ENCODE measurements around the gene PLA2G15.

Gene PLA2G15

GRCh38 chr16:68250951-68251350, 5.8 kb downstream of the PLA2G15 start:
- in situ Hi-C loops (cut with MboI; ENCODE audit: low sequenced_read_pairs): no loop called here

- in situ Hi-C loops (cut with MboI; ENCODE audit: low sequenced_read_pairs): no loop called here
Measured at GRCh38 chr16:68251832-68252231, 6.7 kb downstream of the PLA2G15 start.

GRCh38 chr16:68252383-68252782, 7.2 kb downstream of the PLA2G15 start:
- in situ Hi-C loops (cut with MboI; ENCODE audit: low sequenced_read_pairs): no loop called here

- in situ Hi-C loops (cut with MboI; ENCODE audit: low sequenced_read_pairs): no loop called here
Measured at GRCh38 chr16:68253721-68254120, 8.5 kb downstream of the PLA2G15 start.

GRCh38 chr16:68255712-68256111, 10.5 kb downstream of the PLA2G15 start:
- in situ Hi-C loops (cut with MboI; ENCODE audit: low sequenced_read_pairs): no loop called here

GRCh38 chr16:68257251-68257905, 12.2 kb downstream of the PLA2G15 start:
- in situ Hi-C loops (cut with MboI; ENCODE audit: low sequenced_read_pairs): no loop called here

GRCh38 chr16:68257906-68258800, 13.0 kb downstream of the PLA2G15 start:
- in situ Hi-C loops (cut with MboI; ENCODE audit: low sequenced_read_pairs): no loop called here

- in situ Hi-C loops (cut with MboI; ENCODE audit: low sequenced_read_pairs): no loop called here
Measured at GRCh38 chr16:68259007-68259825, 14.0 kb downstream of the PLA2G15 start.

GRCh38 chr16:68263559-68264127, 18.5 kb downstream of the PLA2G15 start:
- in situ Hi-C loops (cut with MboI; ENCODE audit: low sequenced_read_pairs): no loop called here

GRCh38 chr16:68264128-68265077, 19.2 kb downstream of the PLA2G15 start, which contains the start of gene SLC7A6:
Gene SLC7A6 (plus strand): TSS chr16:68264526. CDS start chr16:68274727, 10,201 bp downstream.
- in situ Hi-C loops (cut with MboI; ENCODE audit: low sequenced_read_pairs): no loop called here

- in situ Hi-C loops (cut with MboI; ENCODE audit: low sequenced_read_pairs): no loop called here
Measured at GRCh38 chr16:68265078-68265920, 20.1 kb downstream of the PLA2G15 start.

- in situ Hi-C loops (cut with MboI; ENCODE audit: low sequenced_read_pairs): no loop called here
Measured at GRCh38 chr16:68267612-68268405, 22.6 kb downstream of the PLA2G15 start.

GRCh38 chr16:68269793-68270192, 24.6 kb downstream of the PLA2G15 start:
- in situ Hi-C loops (cut with MboI; ENCODE audit: low sequenced_read_pairs): loop anchor here (5.0 kb wide), 1 partner anchor 38 kb away; no protein-coding TSS in a partner anchor

- in situ Hi-C loops (cut with MboI; ENCODE audit: low sequenced_read_pairs): loop anchor here (5.0 kb wide), 1 partner anchor 37 kb away; no protein-coding TSS in a partner anchor
Measured at GRCh38 chr16:68270353-68270752, 25.2 kb downstream of the PLA2G15 start.

- in situ Hi-C loops (cut with MboI; ENCODE audit: low sequenced_read_pairs): loop anchor here (5.0 kb wide), 1 partner anchor 35 kb away; no protein-coding TSS in a partner anchor
Measured at GRCh38 chr16:68272507-68273209, 27.5 kb downstream of the PLA2G15 start.

- in situ Hi-C loops (cut with MboI; ENCODE audit: low sequenced_read_pairs): loop anchor here (5.0 kb wide), 1 partner anchor 34 kb away; no protein-coding TSS in a partner anchor
Measured at GRCh38 chr16:68273459-68273858, 28.3 kb downstream of the PLA2G15 start.

GRCh38 chr16:68273896-68274295, 28.7 kb downstream of the PLA2G15 start:
- in situ Hi-C loops (cut with MboI; ENCODE audit: low sequenced_read_pairs): loop anchor here (5.0 kb wide), 1 partner anchor 33 kb away; no protein-coding TSS in a partner anchor
